H1 (cell line): Measurements from ENCODE around the gene MAD2L2. TPM values are rescaled to one million over a fixed set of nuclear protein-coding genes. Genes with fewer than 3 reads are reported as not detected.

Experiments
- FOSL1 ChIP-seq: IDR thresholded peaks from 2 replicates; pipeline ENCODE4 v1.6.1; 2011; ENCODE audit warnings: mild to moderate bottlenecking, low read depth, low read length, moderate library complexity; ENCODE audit not compliant: insufficient read depth
- TCF12 ChIP-seq: IDR thresholded peaks from 2 replicates; pipeline ENCODE4 v1.6.1; 2011; ENCODE audit warnings: low read depth, mild to moderate bottlenecking, low read length
- YY1 ChIP-seq: IDR thresholded peaks from 2 replicates; pipeline ENCODE4 v1.6.1; 2011; ENCODE audit warnings: low read depth, mild to moderate bottlenecking, low read length
- polyA plus RNA-seq, 7 experiments: library from polyadenylated mRNA; depleted of rRNA in 3 of 7; stranded (reverse) in 5 of 7; unstranded in 2 of 7; fragments of >200 nt in 5 of 7; fragments of 200-250 nt in 2 of 7; gene quantifications; 1 replicate in 5 of 7; 2 replicates in 1 of 7; 4 replicates in 1 of 7; pipeline versions ENCODE4 v1.2.1 to v1.2.3, GENCODE V29; 2011 to 2013; ENCODE audit warnings: missing spikeins in 2 of 7, mixed read lengths in 2 of 7
- total RNA-seq: library from RNA; stranded (reverse); fragmentation: NEBNext Ultra II Directional; extraction: Animal tissue kit (Norgen Biotek cat#: 25700); gene quantifications from 2 replicates; pipeline ENCODE4 v1.2.1, GENCODE V29; 2021
- TF ChIP-seq, protein P1 (sequence below): IDR thresholded peaks from 2 replicates; pipeline ENCODE4 v1.6.1; 2012; ENCODE audit warnings: low read length, inconsistent platforms

MAD2L2 gene
- total and polyA plus RNA-seq, 2 of the 8 experiments (the other 6 are each of a cell fraction or from before 2014, with no cell fraction given): 310 to 469 TPM

DNA sequence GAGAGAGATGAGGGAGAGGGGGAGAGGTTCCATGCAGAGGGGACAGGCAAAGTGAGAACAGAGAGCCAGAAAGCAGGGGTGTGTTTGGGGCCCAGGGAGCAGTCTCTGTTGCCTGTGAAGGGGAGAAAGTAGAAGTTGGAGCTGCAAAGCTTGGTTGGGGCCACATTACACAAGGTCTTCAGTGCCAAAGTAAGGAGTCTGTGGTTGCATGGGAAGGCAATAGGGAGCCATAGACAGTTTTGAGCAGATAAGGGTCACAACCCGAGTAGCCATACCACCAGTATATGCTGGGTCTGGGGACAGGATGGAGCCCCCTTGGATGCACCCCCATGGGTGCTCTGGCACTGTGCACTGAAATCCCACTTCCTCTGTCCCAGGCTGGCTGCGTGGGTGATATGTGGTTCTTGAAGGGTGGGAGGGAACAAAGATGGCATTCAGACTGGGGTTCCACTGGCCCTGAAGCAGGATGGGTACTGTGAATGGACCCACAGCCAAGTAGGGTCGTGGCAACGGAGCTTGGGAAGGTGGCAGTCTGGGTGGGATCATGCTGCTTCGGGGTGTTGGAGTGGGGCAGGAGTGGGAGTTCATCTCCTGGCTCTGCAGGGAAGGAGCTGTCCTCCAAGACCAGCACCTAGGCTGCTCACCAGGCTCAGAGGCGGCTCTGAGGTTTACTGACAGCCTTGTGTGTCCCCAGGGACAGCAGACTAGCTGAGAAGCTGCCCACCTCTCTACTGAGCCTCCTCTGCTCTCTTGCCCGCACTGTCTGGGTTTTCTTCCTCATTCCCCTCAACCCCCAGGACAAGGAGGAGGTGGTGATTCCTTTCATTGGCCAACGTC lies 22.6 kb upstream of the MAD2L2 start (continued):
- no peak for TF ChIP-seq FOSL1
- no peak for TF ChIP-seq YY1
- TF ChIP-seq, protein P1, sequence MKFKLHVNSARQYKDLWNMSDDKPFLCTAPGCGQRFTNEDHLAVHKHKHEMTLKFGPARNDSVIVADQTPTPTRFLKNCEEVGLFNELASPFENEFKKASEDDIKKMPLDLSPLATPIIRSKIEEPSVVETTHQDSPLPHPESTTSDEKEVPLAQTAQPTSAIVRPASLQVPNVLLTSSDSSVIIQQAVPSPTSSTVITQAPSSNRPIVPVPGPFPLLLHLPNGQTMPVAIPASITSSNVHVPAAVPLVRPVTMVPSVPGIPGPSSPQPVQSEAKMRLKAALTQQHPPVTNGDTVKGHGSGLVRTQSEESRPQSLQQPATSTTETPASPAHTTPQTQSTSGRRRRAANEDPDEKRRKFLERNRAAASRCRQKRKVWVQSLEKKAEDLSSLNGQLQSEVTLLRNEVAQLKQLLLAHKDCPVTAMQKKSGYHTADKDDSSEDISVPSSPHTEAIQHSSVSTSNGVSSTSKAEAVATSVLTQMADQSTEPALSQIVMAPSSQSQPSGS: no peak
- no peak for TF ChIP-seq TCF12
